ENCODE data around the gene POMGNT2.
"Not testable (repeated sequence)": the region's sequence is repeated elsewhere in the genome, so short reads cannot be mapped to it uniquely, and the experiment has no call there.

The POMGNT2 gene

DNA sequence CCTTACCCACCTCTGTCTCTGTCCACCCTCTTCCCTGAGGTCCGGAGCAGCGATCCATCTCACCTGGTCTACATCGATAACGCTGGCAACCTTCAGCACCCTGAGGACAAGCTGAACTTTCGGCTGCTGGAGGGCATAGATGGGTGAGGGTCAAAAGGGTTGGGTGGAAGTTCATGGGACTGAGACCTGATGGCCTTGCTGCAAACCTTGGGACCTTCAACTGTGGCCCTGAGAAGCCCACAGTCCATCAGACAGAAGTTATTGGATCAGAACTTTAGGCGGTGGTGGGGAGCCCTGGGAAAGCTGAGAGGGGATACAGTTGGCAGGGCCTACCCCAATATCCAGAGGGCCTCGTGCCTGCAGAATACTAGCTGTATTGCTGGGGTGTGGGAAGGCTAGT, 50.5 kb downstream of the POMGNT2 start:
- Mint-ChIP-seq H3K36me3 (ENCODE audit: low read depth) (no peaks in the 10 kb centered on the region), H3K9me3 (peaks cover 23% of the 10 kb centered on the region), H3K27me3 (no peaks in the 10 kb centered on the region), H3K27ac (no peak overlapping the region), H3K4me3 (no peak overlapping the region), H3K4me1 (ENCODE audit: low read depth) (peaks cover 8% of the 10 kb centered on the region)
- no peak for DNase-seq

DNA sequence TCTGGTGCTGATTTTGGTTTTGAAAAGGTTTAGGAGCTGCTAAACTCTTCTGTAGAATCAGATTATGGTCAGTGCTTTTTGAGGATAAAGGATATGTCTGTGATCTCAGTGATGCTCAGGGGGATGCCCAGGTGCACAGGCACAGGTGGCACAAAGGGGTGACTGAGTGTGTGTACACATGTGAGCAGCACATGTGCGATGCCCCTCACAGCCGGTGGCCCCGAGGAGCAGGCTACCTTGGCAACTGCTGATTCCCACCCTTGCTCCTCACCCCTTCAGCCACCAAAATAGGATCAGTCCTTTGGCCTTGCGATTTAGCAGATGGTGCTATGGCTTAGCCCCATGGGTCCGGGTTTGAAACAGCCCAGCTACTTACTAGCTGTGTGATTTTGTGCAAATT, 51.1 kb downstream of the POMGNT2 start:
- Mint-ChIP-seq H3K9me3 (peaks cover 27% of the 10 kb centered on the region), H3K27me3 (no peaks in the 10 kb centered on the region), H3K4me1 (ENCODE audit: low read depth) (peaks cover 1% of the 10 kb centered on the region), H3K36me3 (ENCODE audit: low read depth) (no peaks in the 10 kb centered on the region), H3K27ac (no peak overlapping the region), H3K4me3 (no peak overlapping the region)
- no peak for DNase-seq

DNA sequence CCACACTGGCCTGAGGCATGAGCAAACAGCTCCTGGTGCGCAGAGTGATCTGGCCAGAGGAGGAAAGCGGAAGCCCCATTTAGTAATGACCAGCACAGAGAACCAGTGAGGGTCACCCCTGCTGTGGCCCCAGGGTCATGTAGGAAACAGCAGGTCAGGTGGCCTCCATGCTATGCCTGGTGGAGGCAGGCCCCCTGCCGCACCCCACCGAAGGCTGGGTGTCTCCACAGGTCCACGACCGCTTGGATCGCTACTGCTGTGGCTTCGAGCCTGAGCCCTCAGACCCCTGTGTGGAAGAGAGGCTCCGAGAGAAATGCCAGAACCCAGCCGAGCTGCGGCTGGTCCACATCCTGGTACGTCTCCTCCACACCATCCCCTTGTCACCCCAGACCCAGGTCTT, 52.6 kb downstream of the POMGNT2 start:
- Mint-ChIP-seq H3K4me3 (no peak overlapping the region), H3K4me1 (ENCODE audit: low read depth) (no peaks in the 10 kb centered on the region), H3K27me3 (no peaks in the 10 kb centered on the region), H3K9me3 (peaks cover 36% of the 10 kb centered on the region), H3K36me3 (ENCODE audit: low read depth) (no peaks in the 10 kb centered on the region), H3K27ac (no peak overlapping the region)
- DNase-seq, result no peak

DNA sequence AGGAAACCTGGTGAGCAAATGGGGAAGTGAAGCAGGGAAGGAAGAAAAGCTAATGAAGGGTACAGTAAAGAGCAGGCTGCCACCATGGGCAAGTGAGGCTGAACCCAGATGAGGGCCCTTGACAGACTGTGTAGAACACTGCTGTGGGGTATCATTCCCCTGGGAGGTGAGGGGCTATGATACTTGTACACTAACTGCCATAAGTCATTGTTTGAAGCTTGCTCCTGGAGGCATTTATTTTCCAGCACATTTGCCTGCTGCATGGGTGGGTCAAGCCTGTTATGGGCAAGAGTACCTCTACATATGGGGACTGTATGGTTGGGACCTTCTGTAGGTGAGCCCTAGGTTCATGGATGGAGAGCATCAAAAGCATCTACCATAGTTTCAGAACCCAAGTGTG, 57.4 kb downstream of the POMGNT2 start:
- Mint-ChIP-seq H3K4me3 (no peak overlapping the region), H3K27ac (no peak overlapping the region), H3K4me1 (ENCODE audit: low read depth) (no peaks in the 10 kb centered on the region), H3K36me3 (ENCODE audit: low read depth) (peaks cover 4% of the 10 kb centered on the region), H3K9me3 (peaks cover 61% of the 10 kb centered on the region), H3K27me3 (no peaks in the 10 kb centered on the region)
- no peak for DNase-seq

DNA sequence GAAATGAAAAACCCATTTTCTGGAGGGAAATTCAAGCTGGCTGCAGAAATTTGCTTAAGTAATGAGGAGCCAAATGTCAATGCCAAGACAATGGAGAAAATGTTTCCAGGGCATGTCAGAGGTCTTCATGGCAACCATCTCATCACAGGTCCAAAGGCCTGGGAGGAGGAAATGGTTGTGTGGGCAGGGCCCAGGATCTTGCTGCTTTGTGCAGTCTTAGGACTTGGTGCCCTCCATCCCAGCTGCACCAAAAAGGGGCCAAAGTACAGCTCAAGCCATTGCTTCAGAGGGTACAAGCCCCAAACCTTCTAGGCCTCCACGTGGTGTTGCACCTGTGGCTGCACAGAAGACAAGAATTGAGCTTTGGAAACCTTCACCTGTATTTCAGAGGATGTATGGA, 59.3 kb downstream of the POMGNT2 start:
- Mint-ChIP-seq H3K4me1 (ENCODE audit: low read depth) (peaks cover 2% of the 10 kb centered on the region), H3K27ac (no peak overlapping the region), H3K36me3 (ENCODE audit: low read depth) (peaks cover 4% of the 10 kb centered on the region), H3K27me3 (no peaks in the 10 kb centered on the region), H3K9me3 (peaks cover 49% of the 10 kb centered on the region), H3K4me3 (no peak overlapping the region)
- no peak for DNase-seq

DNA sequence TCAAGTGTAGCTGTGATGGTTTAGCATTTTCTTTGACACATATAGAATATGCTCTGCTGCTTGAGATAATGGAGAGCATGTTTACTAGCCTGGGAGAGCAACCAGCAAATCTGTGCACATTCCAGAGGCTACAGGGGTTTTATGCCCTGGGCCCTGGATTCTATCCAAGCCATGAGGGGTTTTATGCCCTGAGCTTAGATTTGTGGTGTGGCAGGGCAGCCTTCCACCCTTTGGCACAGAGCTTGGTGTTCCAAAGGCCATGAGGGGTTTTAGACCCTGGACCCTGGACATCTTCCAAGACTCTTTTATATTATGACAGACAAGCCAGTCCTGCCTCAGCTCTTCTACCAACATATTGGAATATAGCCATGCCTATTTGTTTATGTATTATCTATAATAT, 60.8 kb downstream of the POMGNT2 start:
- H3K27ac Mint-ChIP-seq; H3K27me3 Mint-ChIP-seq; H3K36me3 Mint-ChIP-seq (ENCODE audit: low read depth); H3K4me3 Mint-ChIP-seq; DNase-seq; H3K4me1 Mint-ChIP-seq (ENCODE audit: low read depth): not testable (repeated sequence)
- H3K9me3 Mint-ChIP-seq, result peaks cover 35% of the 10 kb centered on the region

DNA sequence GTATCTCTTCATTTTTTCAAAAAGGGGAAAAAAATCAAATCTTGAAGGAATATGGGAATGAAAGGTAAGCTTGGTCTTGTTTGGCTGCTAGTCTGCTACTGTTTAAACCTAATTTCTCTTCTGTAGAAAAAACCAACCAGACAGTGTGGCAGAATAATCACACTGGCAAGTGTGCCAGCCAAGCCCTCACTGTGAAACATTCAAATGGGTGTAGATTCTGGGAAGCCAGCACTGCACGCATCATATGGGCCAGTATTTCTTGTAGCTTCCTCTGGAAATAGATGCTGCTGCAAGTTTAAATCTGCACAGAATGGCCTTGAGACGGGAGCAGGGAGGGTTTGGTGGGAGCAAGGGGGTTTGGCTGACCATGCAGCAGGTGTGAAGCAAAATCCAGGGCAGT, 62.1 kb downstream of the POMGNT2 start:
- Mint-ChIP-seq H3K27me3 (no peaks in the 10 kb centered on the region), H3K27ac (no peak overlapping the region), H3K4me3 (no peak overlapping the region), H3K9me3 (peaks cover 26% of the 10 kb centered on the region), H3K36me3 (ENCODE audit: low read depth) (peaks cover 4% of the 10 kb centered on the region), H3K4me1 (ENCODE audit: low read depth) (peaks cover 2% of the 10 kb centered on the region)
- DNase-seq, result no peak

DNA sequence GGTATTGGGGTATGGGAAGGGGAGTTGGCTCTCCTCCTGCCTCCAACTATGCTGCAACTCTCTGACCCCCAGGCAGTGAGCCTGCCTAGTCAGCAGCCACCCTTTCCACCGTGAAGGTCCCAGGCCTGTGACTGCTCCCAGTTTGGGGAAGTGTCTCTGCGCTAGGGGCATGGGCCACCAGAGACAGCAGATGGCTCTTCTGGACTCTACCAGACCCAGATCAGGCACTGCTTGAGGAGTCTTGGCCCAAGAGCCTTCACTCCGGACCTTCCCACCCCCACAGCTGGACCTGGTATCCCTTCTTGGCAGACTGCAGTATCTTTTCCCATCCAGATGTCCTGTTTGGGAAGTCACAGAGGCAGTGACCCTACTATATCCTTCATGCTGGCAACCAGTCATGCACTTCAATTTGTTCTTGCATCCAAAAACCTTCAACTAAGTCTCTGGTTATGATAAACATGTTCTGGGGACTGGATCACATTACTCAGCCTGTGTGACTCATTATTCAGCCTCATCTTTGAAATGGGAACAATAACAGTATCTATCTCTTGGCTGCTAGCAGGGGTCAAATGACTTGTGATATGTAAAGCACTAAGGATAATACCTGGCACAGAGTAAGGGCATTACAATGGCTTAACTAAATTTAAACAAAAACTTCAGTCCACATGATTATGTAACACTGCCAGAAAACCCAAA, 62.7 kb downstream of the POMGNT2 start:
- DNase-seq, result no peak
- peaks cover 4% of the 10 kb centered on the region for H3K36me3 Mint-ChIP-seq (ENCODE audit: low read depth)
- peaks cover 24% of the 10 kb centered on the region for H3K9me3 Mint-ChIP-seq
- H3K4me1 Mint-ChIP-seq (ENCODE audit: low read depth), result peaks cover 7% of the 10 kb centered on the region
- no peak overlapping the region for H3K4me3 Mint-ChIP-seq
- no peak overlapping the region for H3K27ac Mint-ChIP-seq
- H3K27me3 Mint-ChIP-seq, result no peaks in the 10 kb centered on the region

DNA sequence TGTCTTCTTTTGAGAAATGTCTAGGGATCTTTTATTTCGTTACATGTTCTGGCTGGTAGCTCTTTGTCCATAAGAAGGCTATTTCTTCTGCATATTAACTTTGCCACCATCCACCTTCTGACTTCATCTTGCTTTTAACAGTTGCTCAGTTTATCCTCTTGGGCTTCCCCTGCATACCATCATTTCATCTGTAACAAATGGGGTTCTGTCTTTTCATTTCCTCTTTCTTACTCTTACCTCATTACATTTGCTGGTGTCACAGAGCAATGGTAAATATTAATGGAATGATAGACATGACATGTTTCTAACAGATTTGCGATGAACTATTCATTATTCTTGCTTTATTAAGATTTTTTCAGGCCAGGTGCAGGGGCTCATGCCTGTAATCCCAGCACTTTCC, 64.4 kb downstream of the POMGNT2 start:
- Mint-ChIP-seq H3K27me3 (no peaks in the 10 kb centered on the region), H3K9me3 (peaks cover 17% of the 10 kb centered on the region), H3K4me3 (no peak overlapping the region), H3K4me1 (ENCODE audit: low read depth) (peaks cover 15% of the 10 kb centered on the region), H3K36me3 (ENCODE audit: low read depth) (peaks cover 4% of the 10 kb centered on the region), H3K27ac (no peak overlapping the region)
- DNase-seq, result no peak

DNA sequence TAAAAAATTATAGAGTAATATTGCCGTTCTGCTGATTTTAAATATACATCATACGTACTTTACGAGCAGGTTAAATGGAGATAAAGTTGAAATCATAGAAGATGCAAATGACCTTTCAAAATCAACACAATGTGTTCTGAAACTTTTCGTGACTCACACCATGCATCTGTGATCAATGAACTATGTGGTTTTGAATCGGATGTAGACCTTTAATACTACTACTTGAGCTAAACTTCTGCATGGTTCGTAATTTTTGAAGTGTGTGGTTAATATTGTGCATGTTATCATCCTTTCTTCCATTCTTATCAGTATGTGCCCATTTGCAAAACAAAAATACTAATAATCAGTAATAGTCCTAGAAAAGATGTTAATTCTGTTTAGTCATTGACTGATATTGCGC, 67.9 kb downstream of the POMGNT2 start:
- Mint-ChIP-seq H3K27ac (no peak overlapping the region), H3K9me3 (no peaks in the 10 kb centered on the region), H3K4me1 (ENCODE audit: low read depth) (peaks cover 13% of the 10 kb centered on the region), H3K36me3 (ENCODE audit: low read depth) (no peaks in the 10 kb centered on the region), H3K4me3 (no peak overlapping the region), H3K27me3 (no peaks in the 10 kb centered on the region)
- DNase-seq, result no peak

DNA sequence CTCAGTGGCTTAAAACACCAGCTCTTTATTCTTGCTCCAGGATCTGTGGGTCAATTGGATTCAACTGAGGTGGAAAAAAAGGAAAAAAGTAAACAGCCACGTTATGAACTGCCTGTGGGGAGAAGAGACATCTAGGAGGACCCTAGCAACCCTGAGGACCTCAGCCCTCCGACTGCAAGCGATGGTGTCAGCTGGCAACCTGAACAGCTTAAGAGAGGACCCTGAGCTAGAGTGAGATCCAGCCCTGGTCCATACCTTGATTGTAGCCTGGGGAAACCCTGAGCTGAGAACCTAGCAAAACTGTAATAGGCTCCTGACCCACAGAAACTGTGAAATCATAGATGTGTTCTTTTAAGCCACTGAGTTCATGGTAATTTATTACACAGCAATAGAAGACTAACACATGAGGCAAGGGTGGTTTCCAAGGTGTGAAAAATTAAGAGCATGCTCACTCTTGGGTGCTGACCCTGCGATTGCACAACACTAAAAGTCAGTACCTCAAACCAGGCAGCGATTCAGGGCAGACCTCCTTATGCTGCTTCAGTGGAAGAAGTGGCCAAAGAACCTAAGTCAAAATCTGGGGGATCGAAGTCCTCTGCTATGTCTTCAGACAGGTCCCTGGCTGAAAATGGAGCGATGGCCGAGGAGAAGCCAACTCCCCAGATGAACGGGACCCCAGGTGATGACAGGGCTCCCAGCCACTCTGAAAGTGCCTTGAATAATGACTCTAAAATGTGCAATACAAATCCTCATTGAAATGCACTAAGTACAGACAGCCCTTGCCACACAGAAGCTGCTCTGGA, 69.1 kb downstream of the POMGNT2 start:
- Mint-ChIP-seq H3K27ac (no peak overlapping the region), H3K4me3 (no peak overlapping the region), H3K27me3 (no peaks in the 10 kb centered on the region), H3K36me3 (ENCODE audit: low read depth) (no peaks in the 10 kb centered on the region), H3K9me3 (no peaks in the 10 kb centered on the region), H3K4me1 (ENCODE audit: low read depth) (peaks cover 13% of the 10 kb centered on the region)
- DNase-seq, result no peak

DNA sequence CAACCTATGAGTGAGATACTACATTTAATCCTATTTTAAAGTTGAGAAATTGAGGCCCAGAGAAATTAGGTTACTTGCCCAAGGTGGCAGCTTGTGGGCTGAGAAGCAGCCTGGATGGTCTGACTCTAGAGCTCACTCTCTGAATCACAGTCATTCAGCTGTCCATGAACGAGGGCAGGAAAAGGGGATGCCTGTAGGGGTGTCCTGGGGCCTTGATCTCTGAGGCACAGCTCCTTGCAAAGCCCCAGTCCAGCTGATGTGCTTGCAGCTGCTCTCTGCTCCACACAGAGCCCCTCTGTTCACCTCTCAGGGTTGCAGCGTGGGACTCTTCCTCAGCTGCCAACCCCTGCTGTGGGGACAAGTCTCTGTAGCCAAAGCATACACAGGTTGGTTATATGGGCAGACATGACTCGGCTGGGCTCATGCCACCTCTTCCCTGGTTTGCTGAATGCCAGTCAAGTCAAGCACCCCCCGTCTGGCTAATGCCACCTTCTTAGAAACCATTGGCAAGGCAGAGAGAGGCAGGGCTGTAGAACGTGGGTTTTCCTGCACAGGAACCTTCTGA, 70.0 kb downstream of the POMGNT2 start:
- Mint-ChIP-seq H3K4me1 (ENCODE audit: low read depth) (peaks cover 13% of the 10 kb centered on the region), H3K4me3 (no peak overlapping the region), H3K36me3 (ENCODE audit: low read depth) (no peaks in the 10 kb centered on the region), H3K27me3 (no peaks in the 10 kb centered on the region), H3K9me3 (no peaks in the 10 kb centered on the region), H3K27ac (no peak overlapping the region)
- no peak for DNase-seq

DNA sequence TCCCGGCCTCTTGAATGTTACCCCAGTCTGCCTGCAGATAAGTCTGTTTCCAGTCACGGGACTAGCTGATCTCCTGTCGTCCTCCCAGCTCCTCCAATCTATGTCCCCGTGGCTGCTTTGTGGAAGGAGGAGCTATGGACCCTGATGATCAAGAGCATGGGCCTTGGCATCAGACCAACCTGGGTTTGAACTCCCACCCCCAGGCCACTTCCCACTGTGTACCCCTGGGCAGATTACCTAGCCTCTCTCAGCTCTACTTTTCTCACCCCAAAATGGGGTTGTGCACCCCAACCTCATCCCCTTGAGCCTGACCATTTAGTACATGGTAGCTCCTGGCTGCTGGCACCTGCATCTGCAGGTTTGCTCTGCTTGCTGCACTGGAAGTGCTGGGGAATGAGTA, 71.0 kb downstream of the POMGNT2 start:
- no peaks in the 10 kb centered on the region for H3K36me3 Mint-ChIP-seq (ENCODE audit: low read depth)
- no peak for DNase-seq
- H3K27me3 Mint-ChIP-seq, result no peaks in the 10 kb centered on the region
- peaks cover 13% of the 10 kb centered on the region for H3K4me1 Mint-ChIP-seq (ENCODE audit: low read depth)
- H3K4me3 Mint-ChIP-seq, result no peak overlapping the region
- H3K27ac Mint-ChIP-seq, result no peak overlapping the region
- H3K9me3 Mint-ChIP-seq, result no peaks in the 10 kb centered on the region

DNA sequence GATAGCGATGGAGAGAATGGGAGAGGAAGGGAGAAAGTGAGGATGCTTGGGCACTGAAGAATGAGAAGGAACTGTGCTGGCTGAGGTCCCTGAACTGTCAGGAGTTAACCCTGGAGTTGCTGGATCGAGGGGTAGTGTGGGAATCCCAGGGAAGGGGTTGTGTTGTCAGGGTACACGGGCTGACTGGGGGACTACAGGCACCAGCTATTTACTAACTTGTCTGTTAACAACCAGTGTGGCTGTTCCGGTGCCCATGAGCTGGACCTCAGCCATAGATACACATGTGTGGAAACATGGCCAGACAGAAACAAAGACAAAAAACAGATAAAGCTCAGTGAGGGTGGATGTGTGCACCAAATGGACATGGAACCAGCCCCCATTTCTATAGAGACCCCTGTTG, 71.7 kb downstream of the POMGNT2 start:
- Mint-ChIP-seq H3K27ac (no peak overlapping the region), H3K4me3 (no peak overlapping the region), H3K36me3 (ENCODE audit: low read depth) (no peaks in the 10 kb centered on the region), H3K27me3 (no peaks in the 10 kb centered on the region), H3K9me3 (no peaks in the 10 kb centered on the region), H3K4me1 (ENCODE audit: low read depth) (peaks cover 19% of the 10 kb centered on the region)
- no peak for DNase-seq

All from activated T-cell treated with anti-CD3 and anti-CD28 coated beads, Interleukin-2, amount 50 U/mL, for 24 hours (primary cell).